Naive thymus-derived CD4-positive, alpha-beta T cell (primary cell): ENCODE data around the gene MORN1. TPM values are rescaled to one million over a fixed set of nuclear protein-coding genes. Genes with fewer than 3 reads are reported as not detected.

ENCODE experiments used
- ATAC-seq: fragments of 150-1000 bp; cut with Tn5 transposase; 2 replicates; pipeline ENCODE4 v1.10.0; 2021; ENCODE audit warnings: mild to moderate bottlenecking, moderate library complexity
- CTCF ChIA-PET: fragments of 350-600 bp; sonication (Branson Sonifier 250); formaldehyde crosslinking; loops from one replicate; lab custom pipeline; 2021; ENCODE audit warnings: antibody characterized with exemption; lab: Charles Lee
- POLR2A ChIA-PET: fragments of 350-600 bp; sonication (Branson Sonifier 250); formaldehyde crosslinking; loops from one replicate; lab custom pipeline; 2021; ENCODE audit warnings: antibody characterized with exemption, inconsistent platforms; lab: Charles Lee
- DNase-seq, 9 donors: peaks; one replicate each; pipeline versions ENCODE4 v3.0.0 to v3.0.0-alpha.2; 2020 to 2022; ENCODE audit warnings: mixed read lengths in 1 of 9
- H3K27ac ChIP-seq: one replicate; pipeline ENCODE4 v1.7.0; 2013; ENCODE audit warnings: mild to moderate bottlenecking, low read depth, low read length, moderate library complexity
- H3K27me3 ChIP-seq, 2 donors: one replicate each; pipeline ENCODE4 v1.7.0; 2013; ENCODE audit warnings: low read length in 2 of 2, mild to moderate bottlenecking in 2 of 2, moderate library complexity in 2 of 2; ENCODE audit not compliant: control insufficient read depth in 2 of 2, insufficient read depth in 2 of 2
- H3K36me3 ChIP-seq, 3 experiments: 1 replicate in 2 of 3; 2 replicates in 1 of 3; pipeline ENCODE4 v1.7.0; 2013; ENCODE audit warnings: low read length in 3 of 3, mild to moderate bottlenecking in 3 of 3, moderate library complexity in 1 of 3; ENCODE audit not compliant: insufficient read depth in 3 of 3, control insufficient read depth in 2 of 3
- H3K4me1 ChIP-seq, 2 donors: one replicate each; pipeline ENCODE4 v1.7.0; 2013; ENCODE audit warnings: low read length in 2 of 2, mild to moderate bottlenecking in 2 of 2, moderate library complexity in 1 of 2; ENCODE audit not compliant: control insufficient read depth in 2 of 2, insufficient read depth in 2 of 2
- H3K4me3 ChIP-seq: 2 replicates; pipeline ENCODE4 v1.7.0; 2013; ENCODE audit warnings: mild to moderate bottlenecking, low read length
- H3K9me3 ChIP-seq, 3 experiments: 1 replicate in 2 of 3; 2 replicates in 1 of 3; pipeline ENCODE4 v1.7.0; 2013; ENCODE audit warnings: low read length in 3 of 3; ENCODE audit not compliant: control insufficient read depth in 2 of 3
- H3K27ac Mint-ChIP-seq, 9 donors: one replicate each; pipeline ENCODE4 v1.8.0; 2020 to 2022; ENCODE audit warnings: mixed read lengths in 9 of 9, mild to moderate bottlenecking in 8 of 9, moderate library complexity in 5 of 9, inconsistent platforms in 2 of 9
- H3K27me3 Mint-ChIP-seq, 5 donors: one replicate each; pipeline ENCODE4 v1.8.0; 2021 to 2022; ENCODE audit warnings: mixed read lengths in 5 of 5, mild to moderate bottlenecking in 1 of 5
- H3K36me3 Mint-ChIP-seq, 5 donors: one replicate each; pipeline ENCODE4 v1.8.0; 2020 to 2022; ENCODE audit warnings: mixed read lengths in 5 of 5, mild to moderate bottlenecking in 3 of 5, inconsistent platforms in 1 of 5
- H3K4me1 Mint-ChIP-seq, 7 donors: one replicate each; pipeline ENCODE4 v1.8.0; 2020 to 2022; ENCODE audit warnings: mixed read lengths in 7 of 7, mild to moderate bottlenecking in 3 of 7, inconsistent platforms in 1 of 7
- H3K4me3 Mint-ChIP-seq, 10 donors: one replicate each; pipeline ENCODE4 v1.8.0; 2020 to 2022; ENCODE audit warnings: mild to moderate bottlenecking in 10 of 10, mixed read lengths in 10 of 10, moderate library complexity in 6 of 10, inconsistent platforms in 2 of 10
- H3K9me3 Mint-ChIP-seq, 11 donors: one replicate each; pipeline ENCODE4 v1.8.0; 2020 to 2022; ENCODE audit warnings: mixed read lengths in 11 of 11, mild to moderate bottlenecking in 4 of 11, inconsistent platforms in 1 of 11, moderate library complexity in 1 of 11
- intact Hi-C, 2 donors: fragments of 100-400 bp; cut with micrococcal nuclease; formaldehyde crosslinking; loops; one replicate each; pipeline ENCODE4 v1.15.1; 2023
- polyA plus RNA-seq, 2 donors: library from polyadenylated mRNA; unstranded; fragments of 300-500 nt; fragmentation: Illumina TruSeq; gene quantifications; one replicate each; pipeline ENCODE4 v1.2.3, GENCODE V29; 2021
- total RNA-seq, 6 experiments: library from RNA in 5 of 6; stranded (reverse) in 5 of 6; gene quantifications; 1 replicate in 5 of 6; 2 replicates in 1 of 6; pipeline ENCODE4 v1.2.3 and lab custom pipeline; 2021 to 2026

The MORN1 gene
- total and polyA plus RNA-seq, 7 experiments from 2014 or later, result 5.0 to 16.4 (median 9.2) TPM

GRCh38 chr1:2339206-2340085 is 51.9 kb downstream of the MORN1 start:
- Histone ChIP-seq H3K4me3 (no peak overlapping the region), H3K27me3 (no peaks in the 10 kb centered on the region), H3K9me3 (no peaks in the 10 kb centered on the region), H3K27ac (no peak overlapping the region), H3K36me3 (no peaks in the 10 kb centered on the region), H3K4me1 (no peaks in the 10 kb centered on the region)
- ATAC-seq, result no peak
- ChIA-PET CTCF (no interaction called here), POLR2A (no interaction called here)
- Mint-ChIP-seq H3K4me1 (no peaks in the 10 kb centered on the region), H3K27me3 (no peaks in the 10 kb centered on the region), H3K9me3 (no peaks in the 10 kb centered on the region), H3K36me3 (no peaks in the 10 kb centered on the region), H3K4me3 (no peak overlapping the region), H3K27ac (no peak overlapping the region)
- no peak for DNase-seq
- intact Hi-C loops, result no loop called here

DNA sequence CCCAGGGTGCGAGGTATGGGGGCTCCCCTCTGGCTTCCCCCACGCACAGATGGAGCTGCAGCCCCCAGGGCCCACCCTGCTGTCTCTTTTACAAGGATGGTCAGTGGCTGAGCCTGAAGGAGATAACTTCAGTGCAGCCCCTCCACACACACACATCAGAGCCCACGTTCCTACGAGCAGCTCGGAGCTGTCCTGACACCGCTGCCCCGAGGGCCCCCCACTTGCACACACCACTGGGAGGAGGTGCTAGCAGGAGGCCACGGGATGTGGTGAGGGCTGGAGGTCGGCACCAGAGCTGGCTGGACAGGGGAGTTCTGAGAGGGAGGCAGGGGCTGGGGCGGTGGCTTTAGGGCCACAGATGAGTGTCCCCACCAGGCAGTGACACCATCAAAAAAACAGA is 53.9 kb downstream of the MORN1 start:
- no peak overlapping the region for H3K27ac ChIP-seq
- H3K36me3 ChIP-seq, result no peaks in the 10 kb centered on the region
- DNase-seq, result no peak
- intact Hi-C loops, result no loop called here
- ChIA-PET POLR2A (no interaction called here), CTCF (no interaction called here)
- H3K27me3 ChIP-seq, result no peaks in the 10 kb centered on the region
- Mint-ChIP-seq H3K4me3 (no peak overlapping the region), H3K36me3 (no peaks in the 10 kb centered on the region), H3K27me3 (no peaks in the 10 kb centered on the region), H3K27ac (no peak overlapping the region), H3K4me1 (no peaks in the 10 kb centered on the region), H3K9me3 (no peaks in the 10 kb centered on the region)
- no peaks in the 10 kb centered on the region for H3K4me1 ChIP-seq
- H3K9me3 ChIP-seq, result no peaks in the 10 kb centered on the region
- H3K4me3 ChIP-seq, result no peak overlapping the region
- ATAC-seq, result no peak

DNA sequence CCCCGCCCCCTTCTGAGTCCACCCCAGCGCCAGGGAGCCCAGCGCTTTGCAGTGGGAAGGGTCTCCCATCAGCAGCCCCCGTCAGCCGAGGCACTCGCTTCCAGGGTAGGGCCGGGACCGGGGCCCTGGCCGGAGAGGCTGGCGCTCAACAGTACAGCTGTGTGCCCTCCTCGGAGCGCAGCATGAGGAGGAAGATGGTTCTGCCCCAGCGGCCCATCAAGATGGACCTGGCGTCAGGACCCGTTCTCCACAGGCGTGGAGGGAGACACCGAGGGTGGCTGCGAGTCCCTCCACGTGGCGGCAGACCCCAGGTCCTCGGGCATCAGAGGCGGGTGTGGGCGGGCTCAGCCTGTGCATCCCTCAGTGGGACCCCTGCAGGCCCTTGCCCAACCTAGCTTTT is 54.3 kb downstream of the MORN1 start:
- Mint-ChIP-seq H3K4me1 (peaks cover 0 to 2% (median 0%) of the 10 kb centered on the region in 7 donors), H3K9me3 (no peaks in the 10 kb centered on the region), H3K4me3 (no peak overlapping the region), H3K27me3 (no peaks in the 10 kb centered on the region), H3K36me3 (no peaks in the 10 kb centered on the region), H3K27ac (no peak overlapping the region)
- ChIA-PET CTCF (no interaction called here), POLR2A (no interaction called here)
- H3K36me3 ChIP-seq, result no peaks in the 10 kb centered on the region
- intact Hi-C loops, result no loop called here
- H3K27me3 ChIP-seq, result no peaks in the 10 kb centered on the region
- H3K4me3 ChIP-seq, result no peak overlapping the region
- no peaks in the 10 kb centered on the region for H3K4me1 ChIP-seq
- DNase-seq (no peak), ATAC-seq (no peak)
- H3K27ac ChIP-seq, result no peak overlapping the region
- no peaks in the 10 kb centered on the region for H3K9me3 ChIP-seq

DNA sequence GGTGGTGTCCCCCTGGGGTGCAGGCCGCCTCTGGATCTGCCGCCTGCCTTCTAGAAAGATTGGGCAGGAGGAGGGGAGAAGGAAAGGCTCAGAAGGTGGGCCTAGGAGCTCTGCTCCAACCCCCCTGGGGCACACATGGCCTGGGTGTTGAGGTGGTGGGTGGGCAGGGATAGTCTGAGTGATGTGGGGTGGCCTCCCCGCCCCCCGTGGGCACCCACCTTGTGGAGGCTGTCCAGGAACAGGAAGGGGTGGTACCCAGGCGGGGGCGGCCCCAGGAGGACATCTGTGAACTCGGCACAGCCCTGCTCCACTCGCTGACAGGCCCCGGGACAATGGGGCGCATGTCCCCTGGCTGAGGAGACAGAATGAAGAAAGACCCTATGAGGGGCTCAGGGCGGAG is 54.9 kb downstream of the MORN1 start:
- Mint-ChIP-seq H3K4me1 (peaks cover 0 to 4% (median 0%) of the 10 kb centered on the region in 7 donors), H3K9me3 (no peaks in the 10 kb centered on the region), H3K4me3 (no peak overlapping the region), H3K27ac (no peak overlapping the region), H3K27me3 (no peaks in the 10 kb centered on the region), H3K36me3 (no peaks in the 10 kb centered on the region)
- H3K36me3 ChIP-seq, result no peaks in the 10 kb centered on the region
- no peak for ATAC-seq
- CTCF ChIA-PET, result no interaction called here
- no peaks in the 10 kb centered on the region for H3K27me3 ChIP-seq
- DNase-seq, result no peak
- H3K27ac ChIP-seq, result no peak overlapping the region
- POLR2A ChIA-PET, result no interaction called here
- H3K9me3 ChIP-seq, result no peaks in the 10 kb centered on the region
- H3K4me3 ChIP-seq, result no peak overlapping the region
- intact Hi-C loops, result no loop called here
- no peaks in the 10 kb centered on the region for H3K4me1 ChIP-seq

DNA sequence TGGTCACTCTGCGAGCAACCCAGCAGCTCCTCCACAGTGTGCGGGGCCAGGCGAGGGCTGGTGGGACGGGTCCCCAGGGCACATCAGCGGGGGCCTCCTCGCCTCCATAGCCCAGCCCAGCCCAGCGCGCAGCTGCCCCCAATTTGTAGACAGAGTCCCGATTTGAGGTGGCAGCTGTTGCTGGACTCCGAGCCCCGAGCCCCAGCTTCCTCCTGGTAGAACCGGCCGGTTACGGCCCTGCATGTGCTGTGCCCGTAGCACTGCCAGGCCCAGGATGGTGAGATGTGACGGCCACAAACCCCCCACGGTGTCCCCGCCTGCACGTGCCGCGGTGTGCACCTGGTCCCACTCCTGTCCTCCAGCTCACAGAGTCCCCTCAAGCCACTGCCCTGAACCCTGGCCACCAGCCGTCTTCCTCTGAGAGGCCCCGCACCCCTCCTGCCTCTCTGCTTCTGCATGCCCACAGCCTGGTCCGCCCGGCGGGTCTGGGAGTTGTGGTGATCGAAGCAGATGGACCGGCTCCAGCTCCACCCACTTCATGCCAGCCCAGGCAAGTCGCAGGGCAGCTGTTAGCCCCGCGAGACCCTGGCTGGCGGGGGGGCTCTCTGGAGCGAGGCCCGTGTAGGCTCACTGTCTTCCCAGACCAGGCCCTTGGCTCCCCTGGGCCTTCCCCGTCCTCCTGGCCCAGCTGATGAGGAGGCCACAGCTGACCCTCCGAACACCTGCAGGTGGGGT is 55.5 kb downstream of the MORN1 start:
- ChIA-PET POLR2A (no interaction called here), CTCF (no interaction called here)
- H3K27me3 ChIP-seq, result no peaks in the 10 kb centered on the region
- H3K9me3 Mint-ChIP-seq, result no peaks in the 10 kb centered on the region
- no peaks in the 10 kb centered on the region for H3K36me3 Mint-ChIP-seq
- H3K36me3 ChIP-seq, result no peaks in the 10 kb centered on the region
- intact Hi-C loops, result no loop called here
- peaks cover 0 to 4% (median 0%) of the 10 kb centered on the region in 7 donors for H3K4me1 Mint-ChIP-seq
- no peak overlapping the region for H3K4me3 Mint-ChIP-seq
- no peaks in the 10 kb centered on the region for H3K4me1 ChIP-seq
- no peaks in the 10 kb centered on the region for H3K9me3 ChIP-seq
- no peaks in the 10 kb centered on the region for H3K27me3 Mint-ChIP-seq
- no peak for ATAC-seq
- no peak overlapping the region for H3K27ac Mint-ChIP-seq
- no peak overlapping the region for H3K4me3 ChIP-seq
- no peak overlapping the region for H3K27ac ChIP-seq
- DNase-seq, result no peak

GRCh38 chr1:2334883-2335534 is 56.3 kb downstream of the MORN1 start:
- Histone ChIP-seq H3K36me3 (no peaks in the 10 kb centered on the region), H3K27ac (no peak overlapping the region), H3K9me3 (no peaks in the 10 kb centered on the region), H3K4me3 (no peak overlapping the region), H3K4me1 (no peaks in the 10 kb centered on the region), H3K27me3 (no peaks in the 10 kb centered on the region)
- ATAC-seq (no peak), DNase-seq (no peak)
- CTCF ChIA-PET, result no interaction called here
- H3K9me3 Mint-ChIP-seq, result no peaks in the 10 kb centered on the region
- no peak overlapping the region for H3K4me3 Mint-ChIP-seq
- intact Hi-C loops, result no loop called here
- POLR2A ChIA-PET, result no interaction called here
- H3K27me3 Mint-ChIP-seq, result no peaks in the 10 kb centered on the region
- peaks cover 0 to 4% (median 0%) of the 10 kb centered on the region in 7 donors for H3K4me1 Mint-ChIP-seq
- H3K36me3 Mint-ChIP-seq, result no peaks in the 10 kb centered on the region
- no peak overlapping the region for H3K27ac Mint-ChIP-seq
